Gastrocnemius medialis (tissue), 4 donors: ENCODE results near the gene PDZRN4. TPM values are rescaled to one million over a fixed set of nuclear protein-coding genes. Genes with fewer than 3 reads are reported as not detected.
"Not testable (repeated sequence)": the region's sequence is repeated elsewhere in the genome, so short reads cannot be mapped to it uniquely, and the experiment has no call there.

Source experiments
- ATAC-seq, 2 donors: fragments of 150-250 bp; one replicate each; pipeline ENCODE4 v1.9.1; 2016
- DNase-seq, 2 donors: peaks; one replicate each; pipeline ENCODE4 v3.0.0-alpha.2; 2019
- H3K27ac ChIP-seq, 4 donors: fragments of 200-600 bp; sonication (generic); 1 replicate in 1 of 4; 2 replicates in 3 of 4; pipeline ENCODE4 v1.5.1; 2016 to 2018; ENCODE audit warnings: mild to moderate bottlenecking in 2 of 4, moderate library complexity in 1 of 4
- H3K27me3 ChIP-seq, 3 donors: fragments of 200-600 bp; sonication (generic) in 2 of 3; 1 replicate in 1 of 3; 2 replicates in 2 of 3; pipeline versions ENCODE4 v1.5.1 to v1.6.0; 2016 to 2019; ENCODE audit warnings: mild to moderate bottlenecking in 1 of 3, moderate library complexity in 1 of 3
- H3K36me3 ChIP-seq, 2 donors: fragments of 200-600 bp; sonication (generic) in 1 of 2; one replicate each; pipeline ENCODE4 v1.5.1; 2017 to 2018
- H3K4me1 ChIP-seq, 2 donors: fragments of 200-600 bp; sonication (generic) in 1 of 2; one replicate each; pipeline ENCODE4 v1.5.1; 2016 to 2017; ENCODE audit warnings: mild to moderate bottlenecking in 2 of 2
- H3K4me3 ChIP-seq, 4 donors: fragments of 200-600 bp; sonication (generic) in 3 of 4; 1 replicate in 1 of 4; 2 replicates in 3 of 4; pipeline ENCODE4 v1.5.1; 2016 to 2019; ENCODE audit warnings: mild to moderate bottlenecking in 2 of 4
- H3K9me3 ChIP-seq, 3 donors: fragments of 200-600 bp; sonication (generic) in 2 of 3; 1 replicate in 1 of 3; 2 replicates in 2 of 3; pipeline ENCODE4 v1.5.1; 2016 to 2019
- POLR2A ChIP-seq, 2 donors: fragments of 450-650 bp; IDR thresholded peaks; one replicate each; pipeline ENCODE4 v1.6.1; 2017; ENCODE audit warnings: antibody characterized with exemption in 2 of 2, mild to moderate bottlenecking in 2 of 2, moderate library complexity in 2 of 2
- in situ Hi-C, 4 donors: fragments of 200-750 bp; cut with MboI; loops; one replicate each; pipeline versions ENCODE4 v1.15.0 to v1.8.0; 2017; ENCODE audit warnings: low sequenced_read_pairs in 4 of 4
- intact Hi-C: fragments of 100-400 bp; cut with DNase I; formaldehyde crosslinking; loops from one replicate; pipeline ENCODE4 v1.15.1; 2023; ENCODE audit warnings: low total_unique reads
- total RNA-seq, 4 donors: library from RNA; depleted of rRNA; stranded (reverse); fragments of >200 nt; gene quantifications; one replicate each; pipeline versions ENCODE4 v1.1.0 to v1.2.3, GENCODE V29; 2016
- TF ChIP-seq, protein P1 (sequence below), 5 experiments: fragments of 450-650 bp in 3 of 5; fragments of 200-600 bp in 2 of 5; sonication (generic) in 2 of 5; IDR thresholded peaks in 4 of 5; conservative IDR thresholded peaks in 1 of 5; 1 replicate in 4 of 5; 2 replicates in 1 of 5; pipeline ENCODE4 v1.5.1; 2016 to 2019; ENCODE audit warnings: antibody characterized with exemption in 5 of 5, mild to moderate bottlenecking in 3 of 5, moderate library complexity in 3 of 5

Gene PDZRN4
- total RNA-seq, 4 donors from 2014 or later: 0.17 to 1.7 (median 0.64) TPM

DNA sequence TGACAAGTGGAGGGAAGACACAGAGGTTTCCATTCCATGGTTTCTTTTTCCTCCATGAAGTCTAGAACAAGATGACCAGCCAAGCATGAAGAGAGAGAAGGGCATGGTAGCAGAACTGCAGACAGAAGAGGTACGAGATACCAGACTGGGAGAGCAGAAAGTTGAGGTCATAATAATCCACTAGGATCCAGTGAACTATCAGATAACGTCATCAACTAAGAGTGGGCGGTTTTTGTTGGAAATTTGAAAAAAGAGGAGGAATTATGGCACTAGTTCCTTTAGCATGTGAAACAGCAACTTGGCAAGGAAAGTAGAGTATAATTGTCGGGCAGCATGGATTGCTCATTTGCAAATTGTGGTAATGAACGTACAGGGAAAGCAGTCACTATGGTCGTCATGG is 357.6 kb downstream of the PDZRN4 start:
- no peaks in the 10 kb centered on the region for H3K9me3 ChIP-seq
- no peak overlapping the region for H3K27ac ChIP-seq
- H3K27me3 ChIP-seq: no peaks in the 10 kb centered on the region
- in situ Hi-C loops (no loop called here), intact Hi-C loops (no loop called here)
- TF ChIP-seq, protein P1, sequence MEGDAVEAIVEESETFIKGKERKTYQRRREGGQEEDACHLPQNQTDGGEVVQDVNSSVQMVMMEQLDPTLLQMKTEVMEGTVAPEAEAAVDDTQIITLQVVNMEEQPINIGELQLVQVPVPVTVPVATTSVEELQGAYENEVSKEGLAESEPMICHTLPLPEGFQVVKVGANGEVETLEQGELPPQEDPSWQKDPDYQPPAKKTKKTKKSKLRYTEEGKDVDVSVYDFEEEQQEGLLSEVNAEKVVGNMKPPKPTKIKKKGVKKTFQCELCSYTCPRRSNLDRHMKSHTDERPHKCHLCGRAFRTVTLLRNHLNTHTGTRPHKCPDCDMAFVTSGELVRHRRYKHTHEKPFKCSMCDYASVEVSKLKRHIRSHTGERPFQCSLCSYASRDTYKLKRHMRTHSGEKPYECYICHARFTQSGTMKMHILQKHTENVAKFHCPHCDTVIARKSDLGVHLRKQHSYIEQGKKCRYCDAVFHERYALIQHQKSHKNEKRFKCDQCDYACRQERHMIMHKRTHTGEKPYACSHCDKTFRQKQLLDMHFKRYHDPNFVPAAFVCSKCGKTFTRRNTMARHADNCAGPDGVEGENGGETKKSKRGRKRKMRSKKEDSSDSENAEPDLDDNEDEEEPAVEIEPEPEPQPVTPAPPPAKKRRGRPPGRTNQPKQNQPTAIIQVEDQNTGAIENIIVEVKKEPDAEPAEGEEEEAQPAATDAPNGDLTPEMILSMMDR (IDR thresholded peaks at IDR 0.05 in 4 of 5, conservative IDR thresholded peaks at IDR 0.05 in 1 of 5): no peak
- no peak for TF ChIP-seq POLR2A (IDR thresholded peaks at IDR 0.05)
- no peaks in the 10 kb centered on the region for H3K4me1 ChIP-seq
- DNase-seq (no peak), ATAC-seq (no peak)
- no peaks in the 10 kb centered on the region for H3K36me3 ChIP-seq
- no peak overlapping the region for H3K4me3 ChIP-seq

DNA sequence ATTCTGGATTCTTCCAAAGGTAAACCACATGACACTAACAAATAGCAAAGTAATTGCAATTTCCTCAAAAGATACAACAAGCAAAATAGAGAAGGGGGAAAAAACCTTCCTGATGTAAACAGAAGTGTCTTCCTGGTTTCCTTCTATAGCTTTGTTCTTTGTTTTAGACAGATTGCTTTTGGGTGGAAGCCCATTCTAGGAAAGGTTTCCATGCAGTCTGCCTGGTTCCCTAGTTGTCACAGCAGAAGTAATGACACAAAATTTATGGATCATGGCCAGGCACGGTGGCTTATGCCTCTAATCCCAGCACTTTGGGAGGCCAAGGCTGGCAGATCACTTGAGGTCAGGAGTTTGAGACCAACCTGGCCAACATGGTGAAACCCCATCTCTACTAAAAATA is 359.0 kb downstream of the PDZRN4 start:
- DNase-seq, H3K4me3 ChIP-seq, in situ Hi-C loops, ATAC-seq, H3K36me3 ChIP-seq, intact Hi-C loops, H3K9me3 ChIP-seq, H3K27ac ChIP-seq, H3K27me3 ChIP-seq, H3K4me1 ChIP-seq: not testable (repeated sequence)

DNA sequence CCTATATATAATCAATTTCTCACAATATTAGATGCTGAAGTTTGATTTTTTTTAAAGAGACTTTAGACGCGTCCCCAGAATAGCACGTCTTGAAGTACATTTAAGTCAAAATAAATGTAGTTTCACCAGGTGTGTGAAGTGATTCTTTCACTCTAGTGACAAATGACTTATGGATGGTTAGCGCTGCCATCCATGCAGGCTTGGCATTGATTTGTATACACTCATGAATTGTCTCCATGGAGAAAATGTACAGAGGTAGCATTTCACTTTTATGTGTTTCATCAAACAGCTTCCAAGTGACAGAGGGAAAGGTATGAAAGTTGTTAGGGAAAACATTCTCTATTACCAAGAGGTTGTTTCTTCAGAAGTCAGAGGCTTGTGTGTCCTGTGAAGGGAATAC is 360.8 kb downstream of the PDZRN4 start:
- no peak for ATAC-seq
- Histone ChIP-seq H3K27me3 (no peaks in the 10 kb centered on the region), H3K4me1 (no peaks in the 10 kb centered on the region), H3K36me3 (no peaks in the 10 kb centered on the region), H3K4me3 (no peak overlapping the region), H3K9me3 (no peaks in the 10 kb centered on the region), H3K27ac (no peak overlapping the region)
- intact Hi-C loops: no loop called here
- TF ChIP-seq, protein P1 (IDR thresholded peaks at IDR 0.05 in 4 of 5, conservative IDR thresholded peaks at IDR 0.05 in 1 of 5): no peak
- TF ChIP-seq POLR2A (IDR thresholded peaks at IDR 0.05): no peak
- DNase-seq: no peak
- in situ Hi-C loops: no loop called here

DNA sequence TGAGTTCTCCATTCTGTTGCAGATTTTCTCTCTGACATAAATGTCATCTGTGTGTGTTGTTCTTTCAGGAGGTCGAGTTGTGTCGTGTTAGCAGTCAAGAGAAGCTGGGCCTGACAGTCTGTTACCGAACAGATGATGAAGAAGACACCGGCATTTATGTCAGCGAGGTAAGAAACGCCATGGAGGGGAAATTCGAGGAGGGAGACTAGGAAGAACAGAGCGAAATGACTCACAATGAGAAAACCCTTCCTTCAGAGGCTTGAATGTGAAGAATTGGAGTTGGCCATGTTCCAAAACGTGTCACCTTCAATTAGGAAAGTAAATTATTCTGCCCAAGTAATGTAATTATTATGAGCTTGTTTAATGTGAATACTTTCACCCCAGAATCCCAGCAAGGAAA is 364.5 kb downstream of the PDZRN4 start:
- Histone ChIP-seq H3K9me3 (no peaks in the 10 kb centered on the region), H3K4me3 (no peak overlapping the region), H3K27ac (no peak overlapping the region), H3K36me3 (no peaks in the 10 kb centered on the region), H3K4me1 (no peaks in the 10 kb centered on the region), H3K27me3 (no peaks in the 10 kb centered on the region)
- ATAC-seq (no peak), DNase-seq (no peak)
- intact Hi-C loops (no loop called here), in situ Hi-C loops (no loop called here)
- TF ChIP-seq POLR2A (IDR thresholded peaks at IDR 0.05): no peak
- TF ChIP-seq, protein P1 (IDR thresholded peaks at IDR 0.05 in 4 of 5, conservative IDR thresholded peaks at IDR 0.05 in 1 of 5): no peak

DNA sequence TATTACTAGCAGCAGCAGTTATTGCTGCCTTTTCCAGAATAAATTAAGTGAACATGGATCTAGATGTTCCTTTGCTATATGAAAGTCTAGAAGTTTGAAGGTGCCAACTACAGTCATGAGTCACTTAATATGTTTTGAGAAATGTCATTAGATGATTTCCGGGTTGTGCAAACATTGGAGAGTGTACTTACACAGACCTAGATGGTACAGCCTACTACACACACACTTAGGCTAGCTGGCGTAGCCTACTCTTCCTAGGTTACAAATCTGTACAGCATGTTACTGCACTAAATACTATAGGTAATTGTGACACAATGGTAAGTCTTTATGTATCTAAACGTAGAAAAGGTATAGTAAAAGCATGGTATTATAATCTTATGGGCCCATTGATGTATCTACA is 368.1 kb downstream of the PDZRN4 start:
- in situ Hi-C loops: no loop called here
- ATAC-seq: no peak
- no peak for DNase-seq

More for the DNA sequence above, 368.1 kb downstream of the PDZRN4 start:
- no peaks in the 10 kb centered on the region for H3K4me1 ChIP-seq
- intact Hi-C loops: no loop called here
- TF ChIP-seq, protein P1 (IDR thresholded peaks at IDR 0.05 in 4 of 5, conservative IDR thresholded peaks at IDR 0.05 in 1 of 5): no peak
- TF ChIP-seq POLR2A (IDR thresholded peaks at IDR 0.05): no peak
- no peak overlapping the region for H3K4me3 ChIP-seq
- no peaks in the 10 kb centered on the region for H3K36me3 ChIP-seq
- no peaks in the 10 kb centered on the region for H3K27me3 ChIP-seq
- no peaks in the 10 kb centered on the region for H3K9me3 ChIP-seq
- H3K27ac ChIP-seq: no peak overlapping the region
